GM18526 (cell line): ENCODE results near the gene C1QTNF12.

ENCODE experiments used
- POLR2A ChIP-seq: IDR thresholded peaks from 3 replicates; pipeline ENCODE4 v1.6.1; 2011; ENCODE audit not compliant: insufficient read length; ENCODE audit errors: extremely low read depth

C1QTNF12 gene

DNA sequence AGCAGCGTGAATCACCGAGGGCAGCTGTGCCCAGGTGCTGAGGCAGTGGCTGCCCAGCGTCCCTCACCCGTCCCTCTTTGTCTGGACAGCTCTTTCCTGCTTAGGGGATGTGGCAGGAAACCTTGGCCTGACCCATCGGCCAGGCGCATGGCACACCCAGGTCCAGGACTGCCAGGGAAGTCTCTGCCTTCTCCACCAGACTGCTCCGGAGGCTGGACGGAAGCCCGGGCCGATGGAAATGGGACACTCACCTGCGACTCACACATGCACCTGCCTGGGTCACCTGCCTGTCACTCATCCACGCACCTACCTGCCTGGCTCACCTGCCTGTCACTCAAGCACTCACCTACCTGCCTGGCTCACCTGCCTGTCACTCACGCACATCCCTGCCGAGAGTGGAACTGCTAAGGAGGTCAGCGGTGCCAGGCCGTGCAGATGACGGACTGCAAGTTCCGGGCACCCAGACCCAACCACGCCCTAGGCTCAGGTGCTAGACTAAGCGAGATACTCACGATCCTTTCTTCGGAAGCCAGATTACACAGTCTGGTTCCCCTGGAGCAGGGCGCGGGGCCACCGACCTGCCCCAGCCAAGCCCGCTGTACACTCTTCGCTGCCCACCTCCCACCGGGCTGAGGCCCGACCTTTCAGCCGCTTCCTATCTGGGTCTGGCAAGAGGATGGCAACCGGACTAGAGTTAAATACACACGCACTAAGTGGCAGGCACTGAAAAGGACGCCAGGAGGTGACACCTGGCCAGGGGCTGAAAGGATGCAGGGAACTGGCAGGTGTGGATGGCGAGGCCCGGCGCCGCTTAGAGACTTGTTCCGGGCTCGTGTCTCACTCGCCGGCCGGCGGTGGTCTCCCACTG lies 26.1 kb upstream of the C1QTNF12 start:
- no peak for TF ChIP-seq POLR2A

DNA sequence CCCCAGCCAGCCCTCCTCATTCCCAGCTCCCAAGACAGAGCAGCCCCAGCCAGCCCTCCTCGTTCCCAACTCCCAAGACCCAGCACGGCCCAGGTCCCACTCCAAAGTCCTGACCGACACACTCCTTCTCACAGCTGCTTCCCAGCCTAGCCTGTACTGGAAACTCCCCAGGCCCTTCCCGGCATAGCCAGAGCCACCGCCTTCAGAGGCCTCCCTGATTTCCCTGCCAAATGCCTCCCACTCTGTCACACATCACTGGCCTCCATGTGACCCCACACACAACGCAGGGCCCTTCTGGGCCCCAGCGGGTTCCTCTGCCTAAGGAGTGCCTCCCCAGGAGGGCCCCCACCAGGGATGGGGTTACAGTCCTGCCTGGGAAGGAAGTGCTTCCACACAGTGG lies 24.3 kb upstream of the C1QTNF12 start:
- TF ChIP-seq POLR2A, result no peak

DNA sequence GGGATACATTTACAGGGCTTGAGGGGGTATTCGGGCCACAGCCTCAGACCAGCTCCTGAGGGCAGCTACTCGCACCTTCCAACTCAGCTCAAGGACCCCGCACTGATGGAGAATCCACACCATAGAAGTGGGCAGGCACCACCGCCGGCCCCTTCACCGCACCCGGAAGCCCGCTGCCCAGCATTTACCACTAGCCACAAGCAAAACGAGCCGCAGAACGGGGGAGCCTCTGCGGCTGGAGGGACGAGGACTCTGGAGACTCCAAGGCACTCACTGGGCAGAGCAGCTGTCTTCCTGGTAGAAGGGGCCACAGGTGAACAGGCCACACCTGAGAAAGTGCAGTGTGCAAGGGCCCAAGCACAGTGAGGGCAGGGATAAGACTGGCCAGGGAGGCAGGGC lies 21.8 kb upstream of the C1QTNF12 start:
- TF ChIP-seq POLR2A, result no peak

- TF ChIP-seq POLR2A, result no peak
Measured at GRCh38 chr1:1267488-1268283, 21.2 kb upstream of the C1QTNF12 start.

DNA sequence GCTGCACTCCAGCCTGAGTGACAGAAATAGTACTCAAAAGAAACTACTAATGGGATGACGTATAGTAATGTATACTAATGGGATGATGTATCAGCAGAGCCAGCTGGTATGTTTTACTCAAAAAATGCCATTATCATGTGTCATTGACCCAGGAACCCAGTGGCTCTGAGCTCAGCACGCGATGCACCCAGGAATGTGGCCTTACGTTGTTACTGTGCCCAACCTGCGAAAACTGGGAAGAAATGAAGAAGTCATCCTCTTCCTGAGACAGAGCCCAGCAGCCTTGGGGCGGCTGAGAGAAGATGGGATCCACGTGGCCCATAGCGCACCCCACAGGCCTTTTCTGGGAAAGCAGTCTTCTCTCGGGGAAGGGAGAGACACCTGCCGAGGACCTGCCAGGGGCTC lies 18.3 kb upstream of the C1QTNF12 start:
- no peak for TF ChIP-seq POLR2A

DNA sequence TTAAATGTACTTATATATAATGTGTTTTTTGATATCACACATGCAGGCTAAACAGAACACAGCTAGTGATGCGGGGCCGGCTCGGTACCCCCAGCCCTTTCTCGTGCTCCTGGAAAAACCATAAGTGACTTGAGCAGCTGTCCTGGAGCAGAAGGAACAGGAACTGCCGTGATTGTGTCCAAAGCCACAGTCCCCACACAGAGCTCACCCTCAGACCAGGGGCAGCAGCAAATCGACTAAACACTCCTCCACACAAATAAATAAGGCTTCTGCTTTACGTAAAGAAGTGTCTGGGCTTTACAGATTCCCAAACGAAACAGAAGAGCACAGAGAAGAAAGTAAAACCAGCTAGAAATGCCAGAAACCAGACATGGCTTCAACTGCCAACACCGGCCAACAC lies 17.5 kb upstream of the C1QTNF12 start:
- no peak for TF ChIP-seq POLR2A

DNA sequence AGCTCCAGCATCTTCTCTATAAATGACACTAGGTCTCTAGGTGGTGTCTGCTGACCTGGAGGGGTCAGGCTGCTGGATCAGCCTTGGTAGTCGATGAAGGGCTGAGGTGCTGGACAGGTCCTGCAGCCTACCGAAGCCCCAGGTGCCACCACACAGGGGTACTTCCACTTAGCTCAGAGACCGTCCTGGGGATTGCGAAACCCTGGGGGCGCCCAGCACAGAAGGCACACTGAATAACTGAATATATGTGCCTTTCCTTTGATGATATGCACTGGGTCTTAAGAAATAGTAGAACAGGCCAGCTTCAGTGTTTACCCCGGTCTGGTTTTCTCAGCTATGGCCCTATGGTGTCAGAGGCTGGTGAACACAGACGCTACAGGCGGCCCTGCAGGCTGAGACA lies 16.2 kb upstream of the C1QTNF12 start:
- no peak for TF ChIP-seq POLR2A

GRCh38 chr1:1262071-1262470 lies 15.5 kb upstream of the C1QTNF12 start:
- TF ChIP-seq POLR2A, result no peak

- TF ChIP-seq POLR2A, result no peak
Measured at GRCh38 chr1:1260843-1261560, 14.5 kb upstream of the C1QTNF12 start.

DNA sequence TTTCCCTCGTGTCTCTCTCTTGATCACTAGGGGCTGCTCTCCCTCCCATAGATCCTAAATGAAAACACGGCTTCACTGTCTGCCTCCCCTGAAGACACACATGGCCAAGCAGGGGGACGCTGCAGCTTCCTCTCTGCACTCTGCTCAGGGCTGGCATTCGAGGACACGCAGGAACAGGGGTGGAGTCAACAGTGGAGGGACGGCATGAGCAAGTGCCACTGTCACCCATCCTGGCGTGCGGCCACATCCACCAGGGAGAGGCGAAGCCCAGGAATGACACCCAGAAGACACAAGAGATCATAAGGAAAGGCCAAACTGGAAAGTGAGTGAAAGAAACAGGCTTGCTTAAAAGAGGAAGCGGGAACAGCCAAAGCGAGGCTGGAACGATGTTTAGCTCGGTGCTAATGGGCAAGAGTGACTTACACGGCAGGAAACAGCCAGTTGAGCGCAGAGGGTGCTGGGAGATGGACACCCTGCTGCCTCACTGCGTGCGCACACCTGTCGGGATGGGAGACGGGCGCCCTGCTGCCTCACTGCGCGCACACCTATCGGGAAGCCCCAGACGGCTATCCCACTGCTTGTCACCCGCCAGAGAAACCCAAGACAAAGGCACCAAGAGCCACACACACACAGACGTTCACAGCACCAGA lies 13.6 kb upstream of the C1QTNF12 start:
- no peak for TF ChIP-seq POLR2A

- TF ChIP-seq POLR2A, result no peak
Measured at GRCh38 chr1:1259540-1259939, 13.0 kb upstream of the C1QTNF12 start.

- no peak for TF ChIP-seq POLR2A
Measured at GRCh38 chr1:1259119-1259488, 12.6 kb upstream of the C1QTNF12 start.

DNA sequence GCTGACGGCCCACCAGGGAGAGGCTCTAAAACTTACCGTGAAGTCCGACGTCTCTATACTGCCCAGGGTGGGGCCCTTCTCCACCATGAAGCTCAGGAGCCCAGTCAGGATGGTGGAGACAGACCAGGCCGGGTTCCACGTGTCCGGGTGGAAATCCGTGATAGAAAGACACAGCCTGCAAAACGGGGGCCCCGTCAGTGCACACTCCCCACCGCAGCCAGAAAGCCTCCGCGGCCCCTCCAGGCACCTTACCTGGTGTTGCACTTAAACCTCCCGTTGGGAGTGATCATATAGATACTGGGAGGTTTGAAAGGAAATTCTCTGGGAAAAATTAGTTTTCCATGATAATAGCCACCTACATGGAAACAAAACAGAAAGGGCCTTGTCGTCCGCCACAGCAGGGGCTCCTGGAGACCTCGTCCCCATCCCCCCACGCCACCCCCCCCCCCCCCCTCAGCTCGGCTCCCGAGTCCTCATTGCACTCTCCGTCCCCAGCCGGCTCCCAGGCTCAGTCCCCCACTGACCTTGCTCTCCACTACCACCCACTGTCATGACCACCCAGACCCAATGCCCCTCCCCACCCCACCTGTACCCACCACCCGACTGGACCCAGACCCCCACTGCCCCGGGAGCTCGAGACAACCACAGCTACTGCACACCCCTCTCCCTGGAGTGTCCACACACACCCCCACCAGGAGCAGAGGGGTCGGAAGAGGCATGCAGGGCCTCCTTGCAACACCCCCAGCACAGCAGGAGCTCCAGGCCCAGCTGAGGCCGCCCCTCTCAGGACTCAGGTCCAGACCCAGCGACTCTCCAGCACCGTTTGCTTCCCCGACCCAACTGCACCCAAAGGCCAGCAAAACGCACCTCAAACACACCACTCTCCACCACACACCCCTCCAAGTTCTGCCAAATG lies 10.7 kb upstream of the C1QTNF12 start:
- TF ChIP-seq POLR2A, result no peak

GRCh38 chr1:1255611-1256010 lies 9.1 kb upstream of the C1QTNF12 start:
- no peak for TF ChIP-seq POLR2A
